ENCODE measurements around the gene MEGF11.
A peak's percentile ranks its signal among the peaks of the same experiment; 100 is the strongest.

GRCh38 chr15:65982627-65983322 is 270.8 kb downstream of the MEGF11 start:
- TF ChIP-seq, protein P1, sequence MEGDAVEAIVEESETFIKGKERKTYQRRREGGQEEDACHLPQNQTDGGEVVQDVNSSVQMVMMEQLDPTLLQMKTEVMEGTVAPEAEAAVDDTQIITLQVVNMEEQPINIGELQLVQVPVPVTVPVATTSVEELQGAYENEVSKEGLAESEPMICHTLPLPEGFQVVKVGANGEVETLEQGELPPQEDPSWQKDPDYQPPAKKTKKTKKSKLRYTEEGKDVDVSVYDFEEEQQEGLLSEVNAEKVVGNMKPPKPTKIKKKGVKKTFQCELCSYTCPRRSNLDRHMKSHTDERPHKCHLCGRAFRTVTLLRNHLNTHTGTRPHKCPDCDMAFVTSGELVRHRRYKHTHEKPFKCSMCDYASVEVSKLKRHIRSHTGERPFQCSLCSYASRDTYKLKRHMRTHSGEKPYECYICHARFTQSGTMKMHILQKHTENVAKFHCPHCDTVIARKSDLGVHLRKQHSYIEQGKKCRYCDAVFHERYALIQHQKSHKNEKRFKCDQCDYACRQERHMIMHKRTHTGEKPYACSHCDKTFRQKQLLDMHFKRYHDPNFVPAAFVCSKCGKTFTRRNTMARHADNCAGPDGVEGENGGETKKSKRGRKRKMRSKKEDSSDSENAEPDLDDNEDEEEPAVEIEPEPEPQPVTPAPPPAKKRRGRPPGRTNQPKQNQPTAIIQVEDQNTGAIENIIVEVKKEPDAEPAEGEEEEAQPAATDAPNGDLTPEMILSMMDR (IDR thresholded peaks at IDR 0.05 in 2 of 3, conservative IDR thresholded peaks at IDR 0.05 in 1 of 3; ENCODE audit: borderline replicate concordance in 1 of 3, insufficient read depth in 1 of 3, low read depth in 2 of 3, low read length in 2 of 3) = 0 out of 6 replicates have a peak, but pooled peaks of 1 of the 3 experiments have one; percentile 0
- TF ChIP-seq SIN3A (IDR thresholded peaks at IDR 0.05; ENCODE audit: low read depth) (no peak), POLR2A (IDR thresholded peaks at IDR 0.05; ENCODE audit: borderline replicate concordance, extremely low read depth, insufficient read depth, insufficient read length) (no peak), POLR2AphosphoS5 (IDR thresholded peaks at IDR 0.05; ENCODE audit: low read depth, low read length) (no peak), SRF (IDR thresholded peaks at IDR 0.05; ENCODE audit: low read depth) (no peak), CEBPB (IDR thresholded peaks at IDR 0.05; ENCODE audit: low read depth) (no peak), ZBTB33 (IDR thresholded peaks at IDR 0.05; ENCODE audit: extremely low read depth, insufficient replicate concordance, low read length) (no peak)
- TF ChIP-seq, protein P2, sequence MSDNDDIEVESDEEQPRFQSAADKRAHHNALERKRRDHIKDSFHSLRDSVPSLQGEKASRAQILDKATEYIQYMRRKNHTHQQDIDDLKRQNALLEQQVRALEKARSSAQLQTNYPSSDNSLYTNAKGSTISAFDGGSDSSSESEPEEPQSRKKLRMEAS (IDR thresholded peaks at IDR 0.05) = no peak
